ENCODE data around the gene PLCL2.

PLCL2 gene

GRCh38 chr3:17050506-17050905, 165.8 kb downstream of the PLCL2 start:
- no peak for DNase-seq

- no peak for DNase-seq
Observed at GRCh38 chr3:17052363-17052762, 167.6 kb downstream of the PLCL2 start.

- peak; percentile 36 for DNase-seq
Observed at GRCh38 chr3:17054301-17054981, 169.7 kb downstream of the PLCL2 start.

- DNase-seq: no peak
Observed at GRCh38 chr3:17054982-17055343, 170.2 kb downstream of the PLCL2 start.

DNA sequence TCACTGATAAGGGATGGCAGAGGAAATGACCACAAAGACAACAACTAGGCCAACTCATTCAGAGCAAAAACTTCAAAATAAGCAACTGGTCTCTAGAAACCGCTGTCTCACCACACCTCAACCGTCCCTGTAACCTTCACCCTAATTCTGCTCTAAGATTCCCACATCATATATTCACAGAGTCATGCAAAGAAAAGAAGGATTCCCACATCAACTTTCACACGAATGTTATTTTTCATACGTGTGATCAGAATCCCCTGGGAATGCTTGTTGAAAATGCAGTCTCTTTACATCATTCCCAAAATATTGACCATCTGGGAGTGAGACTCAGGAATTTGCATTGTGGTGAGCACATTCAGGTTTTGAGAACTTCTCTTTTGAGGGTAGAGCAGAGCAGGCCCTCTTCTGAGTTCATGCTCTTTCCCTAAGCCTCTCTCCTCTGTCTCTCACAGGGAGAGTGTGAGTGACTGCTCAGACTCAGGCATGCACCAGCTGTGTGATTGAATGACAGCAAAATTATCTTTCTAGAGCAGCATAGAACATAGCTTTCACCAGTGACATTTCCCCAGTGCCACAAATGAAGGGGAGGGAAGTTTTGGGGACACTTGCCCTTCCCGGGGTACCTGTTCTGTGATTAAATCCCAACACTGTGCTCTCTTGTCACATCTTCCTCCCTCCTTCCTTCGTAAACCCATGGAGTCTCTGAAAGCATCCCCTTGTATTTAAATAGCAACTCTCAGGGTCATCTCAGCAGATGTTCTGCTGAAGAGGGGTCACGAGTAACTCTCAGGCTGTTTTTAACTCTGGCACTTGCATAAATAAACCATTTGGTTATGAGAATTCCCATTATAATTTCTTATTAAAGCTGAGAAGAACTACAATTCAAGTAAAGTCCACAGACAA, 170.9 kb downstream of the PLCL2 start:
- DNase-seq: peak; percentile 38

GRCh38 chr3:17057321-17057720, 172.6 kb downstream of the PLCL2 start:
- DNase-seq: no peak

- DNase-seq: no peak
Observed at GRCh38 chr3:17059989-17060550, 175.3 kb downstream of the PLCL2 start.

GRCh38 chr3:17061005-17061404, 176.2 kb downstream of the PLCL2 start:
- no peak for DNase-seq

DNA sequence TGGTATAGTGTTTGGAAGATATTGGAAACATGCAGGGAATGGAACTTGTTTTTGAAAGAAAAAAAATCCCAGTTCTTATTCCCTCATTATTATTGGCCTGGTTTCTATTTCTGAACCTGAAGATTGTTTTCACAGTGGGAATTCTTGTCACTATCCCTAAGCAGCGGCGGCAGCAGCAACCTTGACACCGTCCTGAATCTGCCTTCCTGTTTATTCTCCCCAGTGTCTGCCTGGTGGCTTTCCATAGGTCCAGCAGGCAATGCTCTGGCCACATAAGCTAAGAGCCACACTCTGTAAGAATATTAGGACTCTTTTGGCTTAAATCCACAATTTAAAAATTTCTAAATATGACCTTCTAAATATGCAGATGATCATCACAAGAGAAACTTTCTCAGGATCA, 178.0 kb downstream of the PLCL2 start:
- DNase-seq: no peak

- DNase-seq: no peak
Observed at GRCh38 chr3:17063596-17063995, 178.8 kb downstream of the PLCL2 start.

DNA sequence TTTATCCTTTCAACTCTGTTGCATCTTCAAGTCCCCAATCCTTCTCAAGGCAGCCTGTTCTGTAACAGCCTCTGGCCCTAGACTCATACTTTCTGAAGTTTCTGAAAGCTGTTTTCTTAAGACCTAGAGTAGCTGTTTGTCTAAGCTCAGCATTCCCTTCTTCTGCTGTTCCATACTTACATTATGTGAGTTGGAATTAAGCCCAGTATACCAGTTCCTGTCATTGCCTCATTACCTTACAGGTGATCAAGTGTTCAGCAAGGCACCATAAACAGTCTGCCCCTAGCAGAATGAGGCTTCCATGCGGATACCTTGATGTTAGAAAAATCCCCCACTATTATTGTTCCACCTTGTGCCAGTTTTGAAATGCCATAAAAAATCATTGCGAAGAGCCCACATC, 180.6 kb downstream of the PLCL2 start:
- no peak for DNase-seq

DNA sequence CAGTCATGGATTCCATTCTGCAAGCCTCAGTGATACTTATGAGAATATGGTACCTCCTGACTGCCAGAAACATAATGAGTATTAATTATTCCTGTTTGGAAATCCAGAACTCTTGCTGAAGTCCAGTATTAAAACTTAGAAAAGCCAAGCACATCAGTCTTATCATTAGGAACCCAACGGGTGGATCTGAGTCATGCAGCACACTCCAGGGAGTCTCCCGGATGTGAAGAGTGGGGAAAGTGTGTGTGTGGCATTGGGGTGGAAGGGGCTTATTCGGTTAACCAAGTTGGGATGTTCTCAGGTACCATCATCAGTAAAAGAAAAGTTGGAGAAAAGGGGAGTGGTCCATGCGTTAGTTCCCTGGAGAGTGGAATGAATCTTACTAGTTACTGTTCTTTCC, 181.1 kb downstream of the PLCL2 start:
- no peak for DNase-seq

- no peak for DNase-seq
Observed at GRCh38 chr3:17069754-17070153, 185.0 kb downstream of the PLCL2 start.

- no peak for DNase-seq
Observed at GRCh38 chr3:17070161-17070959, 185.6 kb downstream of the PLCL2 start.

- DNase-seq: no peak
Observed at GRCh38 chr3:17074559-17074958, 189.8 kb downstream of the PLCL2 start.

- DNase-seq: no peak
Observed at GRCh38 chr3:17075358-17075757, 190.6 kb downstream of the PLCL2 start.

GRCh38 chr3:17075907-17076306, 191.2 kb downstream of the PLCL2 start:
- no peak for DNase-seq

- no peak for DNase-seq
Observed at GRCh38 chr3:17076940-17077605, 192.3 kb downstream of the PLCL2 start.

DNA sequence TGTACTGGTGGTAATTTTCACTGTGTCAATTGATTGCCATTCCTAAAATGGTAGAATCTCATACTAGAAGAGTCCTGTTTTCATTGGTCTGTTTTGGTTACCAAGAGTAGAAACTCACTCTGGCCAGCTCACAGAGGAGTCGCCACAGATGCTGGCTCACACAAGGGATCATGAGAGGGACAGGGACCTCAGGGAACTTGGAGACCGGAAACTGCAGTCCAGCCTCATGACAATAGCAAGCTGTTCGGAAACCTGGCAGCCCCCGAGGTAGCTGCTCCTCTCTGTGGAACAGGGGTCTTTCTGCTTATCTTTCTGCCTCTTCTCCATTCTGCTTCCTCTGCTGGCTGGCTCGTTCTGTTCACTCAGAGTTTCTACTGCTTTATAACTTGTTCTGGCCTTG, 192.9 kb downstream of the PLCL2 start:
- DNase-seq: no peak

GRCh38 chr3:17078926-17079465, 194.2 kb downstream of the PLCL2 start:
- DNase-seq: no peak

- no peak for DNase-seq
Observed at GRCh38 chr3:17079933-17080332, 195.2 kb downstream of the PLCL2 start.

GRCh38 chr3:17081520-17081919, 196.8 kb downstream of the PLCL2 start:
- no peak for DNase-seq

All from activated CD4-positive, alpha-beta T cell treated with anti-CD3 and anti-CD28 coated beads, Interleukin-2, amount 50 U/mL, for 16 hours (primary cell).